WTC11 (cell line): ENCODE results near the gene HACD2. TPM values are rescaled to one million over a fixed set of nuclear protein-coding genes. Genes with fewer than 3 reads are reported as not detected.
A peak's percentile ranks its signal among the peaks of the same experiment; 100 is the strongest.

Experiments
- ATAC-seq: fragments of 200-7000 bp; cut with Tn5 transposase; 2 replicates; pipeline ENCODE4 v1.10.0; 2021; ENCODE audit warnings: mild to moderate bottlenecking, moderate library complexity
- CTCF ChIA-PET: fragments of 300-600 bp; sonication (Branson Sonifier 250); formaldehyde crosslinking; loops from one replicate; lab custom pipeline; 2021; ENCODE audit warnings: antibody characterized with exemption; lab: Charles Lee
- POLR2A ChIA-PET: fragments of 350-600 bp; sonication (Branson Sonifier 250); formaldehyde crosslinking; loops from one replicate; lab custom pipeline; 2021; ENCODE audit warnings: antibody characterized with exemption; lab: Charles Lee
- DNase-seq: peaks from one replicate; pipeline ENCODE4 v3.0.0; 2021; ENCODE audit warnings: low spot score
- H3K27ac Mint-ChIP-seq: 2 replicates; pipeline ENCODE4 v1.8.0; 2021; ENCODE audit warnings: mixed read lengths
- H3K27me3 Mint-ChIP-seq: 2 replicates; pipeline ENCODE4 v1.8.0; 2021; ENCODE audit warnings: low read depth, mild to moderate bottlenecking, moderate library complexity, mixed read lengths
- H3K36me3 Mint-ChIP-seq: 2 replicates; pipeline ENCODE4 v1.8.0; 2021; ENCODE audit warnings: mixed read lengths
- H3K4me1 Mint-ChIP-seq: 2 replicates; pipeline ENCODE4 v1.8.0; 2022; ENCODE audit warnings: mixed read lengths
- H3K4me3 Mint-ChIP-seq: 2 replicates; pipeline ENCODE4 v1.8.0; 2021; ENCODE audit warnings: mild to moderate bottlenecking, moderate library complexity, mixed read lengths
- H3K9me3 Mint-ChIP-seq: 2 replicates; pipeline ENCODE4 v1.8.0; 2021; ENCODE audit warnings: mixed read lengths
- AFF4 ChIP-seq: sonication (generic); formaldehyde crosslinking; IDR thresholded peaks from 2 replicates; pipeline ENCODE4 v1.8.1; 2023; ENCODE audit warnings: mild to moderate bottlenecking, missing genetic modification reagents, borderline replicate concordance
- ARID4B ChIP-seq: sonication (generic); formaldehyde crosslinking; IDR thresholded peaks from 2 replicates; pipeline ENCODE4 v1.8.0; 2023; ENCODE audit warnings: missing genetic modification reagents, mild to moderate bottlenecking, borderline replicate concordance
- ELF4 ChIP-seq: sonication (generic); formaldehyde crosslinking; IDR thresholded peaks from 2 replicates; pipeline ENCODE4 v1.8.1; 2022; ENCODE audit warnings: low read depth, mild to moderate bottlenecking, moderate library complexity, missing genetic modification reagents
- EMX1 ChIP-seq: fragments of 250-450 bp; sonication (Bioruptor Pico); IDR thresholded peaks from 2 replicates; pipeline ENCODE4 v1.8.0; 2021; ENCODE audit warnings: mild to moderate bottlenecking
- ETV6 ChIP-seq: sonication (generic); formaldehyde crosslinking; IDR thresholded peaks from 2 replicates; pipeline ENCODE4 v1.8.1; 2022; ENCODE audit warnings: mild to moderate bottlenecking, missing genetic modification reagents
- JAZF1 ChIP-seq: fragments of 250-450 bp; sonication (Bioruptor Pico); IDR thresholded peaks from 2 replicates; pipeline ENCODE4 v1.9.0; 2021; ENCODE audit warnings: moderate library complexity, mild to moderate bottlenecking, inconsistent platforms
- NFYB ChIP-seq: sonication (generic); formaldehyde crosslinking; conservative IDR thresholded peaks from 2 replicates; pipeline ENCODE4 v1.8.0; 2022; ENCODE audit warnings: low read depth, missing genetic modification reagents
- OVOL2 ChIP-seq: fragments of 250-450 bp; sonication (Bioruptor Pico); IDR thresholded peaks from 2 replicates; pipeline ENCODE4 v1.9.0; 2021; ENCODE audit warnings: mild to moderate bottlenecking, borderline replicate concordance
- PRRX2 ChIP-seq: fragments of 250-450 bp; sonication (Bioruptor Pico); IDR thresholded peaks from 2 replicates; pipeline ENCODE4 v1.8.0; 2021; ENCODE audit warnings: mild to moderate bottlenecking
- STAT6 ChIP-seq: sonication (generic); formaldehyde crosslinking; conservative IDR thresholded peaks from 2 replicates; pipeline ENCODE4 v1.8.1; 2023; ENCODE audit warnings: mild to moderate bottlenecking, low read depth, missing genetic modification reagents, moderate library complexity
- ZBTB43 ChIP-seq: sonication (generic); formaldehyde crosslinking; IDR thresholded peaks from 2 replicates; pipeline ENCODE4 v1.8.1; 2023; ENCODE audit warnings: mild to moderate bottlenecking, missing genetic modification reagents
- ZMAT4 ChIP-seq: fragments of 250-450 bp; sonication (Bioruptor Pico); IDR thresholded peaks from 2 replicates; pipeline ENCODE4 v1.9.0; 2021; ENCODE audit warnings: mild to moderate bottlenecking
- ZNF219 ChIP-seq: sonication (generic); formaldehyde crosslinking; IDR thresholded peaks from 2 replicates; pipeline ENCODE4 v1.8.0; 2023; ENCODE audit warnings: missing genetic modification reagents, mild to moderate bottlenecking, borderline replicate concordance
- ZNF263 ChIP-seq: sonication (generic); formaldehyde crosslinking; IDR thresholded peaks from 2 replicates; pipeline ENCODE4 v1.8.1; 2022; ENCODE audit warnings: low read depth, mild to moderate bottlenecking, moderate library complexity, missing genetic modification reagents
- ZNF317 ChIP-seq: sonication (generic); formaldehyde crosslinking; IDR thresholded peaks from 2 replicates; pipeline ENCODE4 v1.8.1; 2023; ENCODE audit warnings: low read depth, mild to moderate bottlenecking, moderate library complexity, missing genetic modification reagents, borderline replicate concordance
- ZNF396 ChIP-seq: fragments of 250-450 bp; sonication (Bioruptor Pico); IDR thresholded peaks from 2 replicates; pipeline ENCODE4 v1.8.0; 2021; ENCODE audit warnings: mild to moderate bottlenecking, moderate library complexity, borderline replicate concordance
- total RNA-seq: library from RNA; stranded (reverse); gene quantifications from 3 replicates; pipeline ENCODE4 v1.2.3, GENCODE V29; 2021

The HACD2 gene
- total RNA-seq, 1 experiment from 2014 or later = 26.1 TPM

GRCh38 chr3:123505820-123506219, 79.0 kb downstream of the HACD2 start:
- ChIA-PET POLR2A (no interaction called here), CTCF (no interaction called here)
- Mint-ChIP-seq H3K4me1 (peaks cover 8% of the 10 kb centered on the region), H3K9me3 (no peaks in the 10 kb centered on the region), H3K36me3 (peaks cover 3% of the 10 kb centered on the region; the same call in 1 of the 2 replicates), H3K4me3 (no peak overlapping the region), H3K27me3 (peaks cover 41% of the 10 kb centered on the region), H3K27ac (no peak overlapping the region)
- ATAC-seq = no peak
- TF ChIP-seq ZNF219 (CRISPR knock-in tag) (no peak), AFF4 (CRISPR knock-in tag) (no peak), STAT6 (CRISPR knock-in tag) (no peak), NFYB (CRISPR knock-in tag) (no peak), ZNF396 (CRISPR knock-in tag) (no peak), ZNF317 (CRISPR knock-in tag) (no peak), JAZF1 (no peak), ARID4B (CRISPR knock-in tag) (no peak), ETV6 (CRISPR knock-in tag) (no peak), OVOL2 (CRISPR knock-in tag) (no peak), ZNF263 (CRISPR knock-in tag) (no peak), ZMAT4 (CRISPR knock-in tag) (no peak)
- no peak for DNase-seq

GRCh38 chr3:123503203-123503602, 81.7 kb downstream of the HACD2 start:
- POLR2A ChIA-PET = interaction anchor here (1.6 kb wide), 1 partner anchor 188 kb away, joined by 3 read pairs; no protein-coding TSS in a partner anchor
- ATAC-seq = peak; percentile 71
- Mint-ChIP-seq H3K4me1 (peaks cover 11% of the 10 kb centered on the region), H3K4me3 (no peak overlapping the region), H3K36me3 (peaks cover 11% of the 10 kb centered on the region)
- CTCF ChIA-PET = interaction anchor here (0.6 to 1.8 kb wide), 3 partner anchors 54 to 218 kb away, joined by 3 to 8 read pairs (median 4); partner anchors contain the start of gene ADCY5
- 0 out of 2 replicates have a peak, but pooled peaks have one; percentile 39 for TF ChIP-seq ELF4
- TF ChIP-seq ZBTB43 = no peak
- no peak for TF ChIP-seq EMX1 (CRISPR knock-in tag)
- TF ChIP-seq PRRX2 = no peak
- TF ChIP-seq, all 79 proteins: peak for 1
- Mint-ChIP-seq H3K9me3 (no peaks in the 10 kb centered on the region), H3K27ac (no peak overlapping the region), H3K27me3 (peaks cover 41% of the 10 kb centered on the region)
- DNase-seq = no peak
